Measurements from ENCODE around the gene SMAD3.
"Not testable (repeated sequence)": the region's sequence is repeated elsewhere in the genome, so short reads cannot be mapped to it uniquely, and the experiment has no call there.

The SMAD3 gene

DNA sequence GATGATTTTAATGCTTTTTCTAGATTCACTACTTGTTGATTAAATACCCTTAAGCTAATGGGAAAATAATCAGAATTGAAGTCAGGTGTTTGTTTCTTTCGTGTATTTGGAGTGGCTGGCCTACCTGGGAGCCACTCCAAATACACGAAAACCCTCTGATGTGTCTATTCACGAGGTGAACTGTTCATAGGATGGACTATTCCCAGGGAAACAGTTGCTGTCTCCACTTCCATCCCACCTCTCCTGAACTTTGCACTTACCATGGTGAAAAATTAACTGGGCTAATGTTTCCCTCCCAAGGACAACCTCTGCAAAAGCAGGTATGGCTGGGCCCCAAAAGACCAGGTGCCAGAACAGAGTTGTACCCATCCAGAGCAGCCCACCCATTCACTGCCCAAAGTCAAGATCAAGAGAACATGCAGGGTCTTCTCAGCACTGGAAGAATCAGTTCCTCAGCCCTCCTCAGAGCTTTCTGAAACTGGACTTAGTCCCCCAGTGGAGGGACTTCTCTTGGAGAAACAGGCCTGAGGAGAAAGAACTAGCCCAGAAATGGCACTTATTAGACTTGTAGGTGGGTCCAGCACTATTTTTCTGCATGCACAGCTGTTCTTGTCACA lies 2.9 kb upstream of the SMAD3 start:
- no peak for DNase-seq (ENCODE audit: low read depth in 1 of 2, low spot score in 1 of 2)

DNA sequence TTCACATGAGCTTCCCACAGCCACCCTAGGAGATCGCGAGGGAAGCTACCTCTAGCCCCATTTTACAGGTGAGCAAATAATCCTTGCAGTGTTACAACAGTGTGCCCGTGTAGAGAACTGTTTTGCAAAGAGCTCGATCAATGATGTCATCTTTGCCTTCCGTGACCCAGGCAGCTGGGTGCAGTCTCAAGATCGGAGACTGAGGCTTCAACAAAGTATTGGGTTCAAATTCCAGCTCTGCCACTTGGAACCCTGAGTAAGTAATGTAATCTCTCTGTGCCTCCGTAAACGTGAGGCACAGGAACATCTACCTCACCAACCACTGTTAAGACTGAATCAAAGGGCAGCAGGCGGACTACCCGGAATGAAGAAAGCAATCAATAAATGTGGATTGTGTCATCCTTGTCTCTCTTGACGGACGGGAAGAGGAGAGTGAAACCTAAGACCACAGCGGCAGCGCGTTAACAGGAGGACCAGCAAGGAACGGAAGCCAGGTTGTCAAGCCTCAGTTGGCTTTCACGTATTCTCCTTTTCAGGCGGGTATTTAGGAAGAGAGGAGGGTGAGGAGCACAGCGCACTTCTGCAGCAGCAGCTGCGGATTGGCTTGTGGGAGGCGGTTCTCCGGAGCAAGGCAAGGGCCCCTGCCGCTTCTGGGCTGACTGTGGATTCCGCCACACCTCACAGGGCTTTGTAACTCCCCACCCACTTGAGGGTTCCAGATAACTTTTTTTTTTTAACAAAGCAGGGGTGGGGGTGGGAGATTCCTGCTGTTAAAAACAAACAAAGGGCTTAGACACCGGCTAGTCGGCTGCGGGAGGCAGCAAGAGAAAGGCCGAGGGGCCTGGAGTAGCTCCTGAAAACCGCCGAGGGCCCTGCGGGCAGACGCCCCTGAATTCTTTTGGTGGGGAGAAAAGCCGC lies 1.5 kb upstream of the SMAD3 start:
- DNase-seq (ENCODE audit: low read depth in 1 of 2, low spot score in 1 of 2), result no peak

DNA sequence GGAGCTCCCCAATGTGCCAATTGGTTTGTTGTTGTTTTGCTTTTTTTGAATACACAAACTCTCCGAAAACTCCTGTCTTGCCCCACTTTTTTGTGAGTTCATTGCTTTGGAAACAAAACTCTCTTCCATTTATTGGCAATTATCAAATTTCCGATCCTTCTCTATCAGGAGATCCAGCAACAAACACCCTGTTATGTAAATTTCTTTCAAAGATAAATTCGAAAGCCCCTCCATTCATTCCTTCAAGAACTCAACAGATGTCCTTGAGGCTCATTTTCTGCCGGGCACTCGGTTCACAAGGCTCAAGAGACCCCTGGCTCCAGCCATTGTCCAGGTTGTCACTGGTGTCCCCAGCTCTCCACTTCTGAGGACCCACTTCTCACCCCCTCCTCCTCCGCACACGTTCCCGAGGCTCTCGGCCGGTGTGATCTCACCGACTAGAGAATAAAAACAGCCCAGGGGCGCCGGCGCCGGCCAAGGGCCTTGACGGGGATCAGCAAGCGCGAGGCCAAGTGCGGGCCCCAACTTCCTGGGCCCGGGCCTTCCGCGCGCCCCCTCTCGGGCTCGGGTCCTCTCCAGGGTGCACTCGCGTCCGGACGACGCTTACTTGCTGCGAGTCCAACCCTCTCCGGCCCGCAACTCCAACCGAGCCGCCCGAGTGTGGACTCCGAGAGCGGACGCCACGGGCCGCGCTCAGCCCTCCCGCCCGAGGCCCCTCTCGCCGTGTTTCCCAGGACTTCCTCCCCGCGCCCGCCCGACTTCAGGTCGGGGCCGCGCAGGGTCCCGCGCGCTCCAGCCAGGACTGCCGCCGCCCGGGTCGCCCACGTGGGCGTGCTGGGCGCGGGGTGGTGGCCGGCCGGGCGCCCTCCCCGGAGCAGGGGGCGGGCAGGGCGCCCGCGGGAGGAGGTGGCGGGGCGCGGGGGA lies 533 bp upstream of the SMAD3 start:
- DNase-seq (ENCODE audit: low read depth in 1 of 2, low spot score in 1 of 2), result no peak

DNA sequence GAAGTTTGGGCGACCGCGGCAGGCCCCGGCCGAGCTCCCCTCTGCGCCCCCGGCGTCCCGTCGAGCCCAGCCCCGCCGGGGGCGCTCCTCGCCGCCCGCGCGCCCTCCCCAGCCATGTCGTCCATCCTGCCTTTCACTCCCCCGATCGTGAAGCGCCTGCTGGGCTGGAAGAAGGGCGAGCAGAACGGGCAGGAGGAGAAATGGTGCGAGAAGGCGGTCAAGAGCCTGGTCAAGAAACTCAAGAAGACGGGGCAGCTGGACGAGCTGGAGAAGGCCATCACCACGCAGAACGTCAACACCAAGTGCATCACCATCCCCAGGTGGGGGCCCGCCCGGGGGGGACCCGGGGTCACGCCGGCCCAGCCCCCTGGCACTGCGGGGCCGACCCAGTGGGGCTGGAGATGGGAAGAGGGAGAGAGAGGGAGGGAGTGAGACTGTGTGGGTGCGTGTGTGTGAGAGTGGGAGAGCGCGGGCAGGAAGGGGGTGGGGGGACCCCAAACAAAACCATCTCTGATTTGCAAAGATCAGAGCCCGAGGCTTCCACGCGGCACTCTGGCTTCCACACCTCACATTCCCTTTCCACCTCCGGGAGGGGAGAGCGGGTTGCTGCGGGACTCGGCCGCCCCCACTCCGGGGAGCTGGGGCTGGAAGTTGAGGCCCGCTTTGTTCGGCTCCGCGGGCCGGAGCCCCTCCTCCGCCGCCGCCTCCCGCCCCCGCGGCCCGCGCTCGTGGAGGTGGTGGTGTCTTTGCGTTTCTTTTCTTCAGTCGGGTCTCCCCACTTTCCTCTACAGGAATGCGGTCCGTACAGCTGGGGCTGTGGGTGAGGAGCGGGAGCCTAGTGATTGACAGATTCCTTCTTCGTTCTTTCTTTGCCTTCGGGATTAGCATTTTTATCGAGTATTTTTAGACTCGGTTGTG lies 898 bp downstream of the SMAD3 start:
- DNase-seq (ENCODE audit: low read depth in 1 of 2, low spot score in 1 of 2), result no peak

DNA sequence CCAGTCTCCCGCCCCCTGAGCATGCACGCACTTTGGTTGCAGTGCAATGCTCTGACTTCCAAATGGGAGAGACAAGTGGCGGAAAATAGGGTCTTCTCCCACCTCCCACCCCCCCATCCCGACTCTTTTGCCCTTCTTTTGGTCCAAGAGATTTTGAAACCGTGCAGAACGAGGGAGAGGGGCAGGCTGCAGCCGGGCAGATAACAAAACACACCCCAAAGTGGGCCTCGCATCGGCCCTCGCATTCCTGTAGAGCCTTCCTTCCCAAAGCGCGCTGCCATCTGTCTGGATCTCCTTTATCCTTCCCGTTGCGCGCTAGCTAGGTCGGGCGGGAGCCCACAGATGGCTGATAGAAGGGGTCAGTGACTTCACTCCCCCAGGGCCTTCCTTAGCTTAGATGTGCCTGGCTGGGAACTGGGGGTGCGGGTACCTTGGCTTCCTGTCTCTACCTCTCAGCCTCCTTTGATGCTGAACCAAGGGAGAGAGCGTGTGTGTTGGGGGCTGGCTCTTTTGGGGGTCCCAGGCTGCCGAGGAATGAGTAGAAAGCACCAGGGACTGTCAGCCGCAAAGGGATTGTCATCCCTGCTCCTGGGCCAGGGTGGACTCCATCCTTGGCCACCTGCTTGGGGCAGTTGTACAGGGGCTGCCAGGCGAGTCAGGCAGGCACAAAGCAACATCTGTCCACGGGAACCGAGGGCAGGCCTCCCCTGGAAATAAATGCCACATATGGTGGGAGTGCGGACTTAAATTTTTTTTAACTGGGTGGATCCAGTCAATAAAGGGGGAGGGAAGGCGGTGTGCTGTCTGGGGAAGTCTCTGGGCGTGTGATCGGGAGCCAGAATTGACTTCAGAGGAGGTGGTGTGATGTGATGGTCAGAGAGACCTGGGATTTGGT lies 1.8 kb downstream of the SMAD3 start:
- DNase-seq (ENCODE audit: low read depth in 1 of 2, low spot score in 1 of 2), result no peak

DNA sequence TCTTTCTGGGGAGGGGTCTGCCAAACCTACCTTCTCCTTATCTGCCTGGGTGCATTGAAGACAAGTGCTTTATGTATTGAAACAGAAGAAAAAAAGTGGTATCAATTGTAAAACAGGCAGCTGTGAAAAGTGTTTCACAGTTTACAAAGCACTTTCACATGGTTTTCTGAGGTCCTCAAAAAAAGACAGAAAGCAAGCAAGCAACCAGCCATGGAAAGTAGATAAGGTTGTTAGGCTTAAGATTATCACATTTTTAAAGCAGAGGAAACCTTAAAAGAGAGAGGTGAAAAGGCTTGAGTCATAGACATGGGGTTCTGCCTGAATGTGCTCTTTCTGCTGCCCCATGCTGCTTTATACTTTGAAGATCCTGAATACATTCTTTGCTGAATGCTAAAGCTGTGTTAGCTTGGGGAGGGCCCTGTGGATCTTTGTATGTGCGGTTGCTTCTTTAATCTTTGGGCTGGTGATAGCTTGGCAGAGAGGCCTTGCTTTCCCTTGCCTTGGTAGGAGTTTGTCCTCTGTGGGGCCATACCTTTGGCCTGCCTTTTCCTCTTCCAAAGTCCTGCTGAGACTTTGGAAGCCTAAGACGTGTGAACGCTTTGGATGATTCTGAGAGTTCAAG lies 2.6 kb downstream of the SMAD3 start:
- no peak for DNase-seq (ENCODE audit: low read depth in 1 of 2, low spot score in 1 of 2)

DNA sequence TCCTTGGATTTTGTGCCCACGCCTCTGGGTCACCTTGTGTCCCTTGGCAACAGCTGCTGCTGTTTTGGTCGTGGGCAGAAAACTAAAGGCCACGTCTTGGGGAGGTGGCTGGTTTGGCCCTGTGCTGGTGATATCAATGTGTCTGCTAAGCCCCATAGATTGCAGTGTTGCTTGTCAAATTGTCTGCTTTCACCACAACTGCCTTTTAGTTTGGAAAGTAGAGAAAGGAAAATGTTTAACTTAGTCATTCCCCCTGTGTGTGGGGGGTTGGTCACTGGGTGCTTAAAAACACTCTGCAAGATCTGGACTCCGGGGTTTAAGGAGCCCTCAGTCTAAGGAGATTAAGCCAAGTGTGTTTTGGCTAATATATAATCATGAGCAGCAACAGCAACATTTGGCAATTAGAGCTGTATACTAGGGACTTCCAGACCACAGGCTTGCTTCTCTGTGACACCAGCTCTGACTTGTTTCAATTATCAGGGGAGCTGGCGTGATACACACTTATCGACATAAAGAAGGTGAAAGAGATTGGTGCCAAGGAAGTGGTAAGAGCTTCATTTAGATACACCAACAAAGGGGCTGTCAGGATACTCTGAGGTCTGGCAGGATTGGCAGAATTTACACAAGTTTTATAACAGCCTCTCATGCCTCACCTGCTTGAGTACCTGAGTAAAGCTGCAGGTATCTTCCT lies 3.5 kb downstream of the SMAD3 start:
- DNase-seq (ENCODE audit: low read depth in 1 of 2, low spot score in 1 of 2), result no peak

DNA sequence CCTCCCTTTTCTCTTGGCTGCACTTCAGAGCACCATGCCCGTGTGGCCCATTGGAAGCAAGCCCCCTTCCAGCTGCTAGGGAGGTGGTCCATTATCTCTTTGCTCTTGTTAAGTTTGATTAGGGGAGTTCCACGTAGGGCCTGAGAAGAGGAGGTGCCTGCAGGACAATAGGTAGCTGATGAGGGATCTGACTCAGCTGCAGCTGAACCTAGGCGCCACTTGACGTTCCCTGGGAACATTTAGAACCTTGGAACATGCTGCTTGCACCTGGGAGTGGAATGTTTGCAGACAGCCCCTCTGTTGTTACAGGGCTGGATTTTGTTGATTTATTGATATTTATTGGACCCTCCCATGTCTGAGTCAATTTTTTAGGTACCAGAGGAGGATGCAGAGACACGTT lies 4.7 kb downstream of the SMAD3 start:
- no peak for DNase-seq (ENCODE audit: low read depth in 1 of 2, low spot score in 1 of 2)

DNA sequence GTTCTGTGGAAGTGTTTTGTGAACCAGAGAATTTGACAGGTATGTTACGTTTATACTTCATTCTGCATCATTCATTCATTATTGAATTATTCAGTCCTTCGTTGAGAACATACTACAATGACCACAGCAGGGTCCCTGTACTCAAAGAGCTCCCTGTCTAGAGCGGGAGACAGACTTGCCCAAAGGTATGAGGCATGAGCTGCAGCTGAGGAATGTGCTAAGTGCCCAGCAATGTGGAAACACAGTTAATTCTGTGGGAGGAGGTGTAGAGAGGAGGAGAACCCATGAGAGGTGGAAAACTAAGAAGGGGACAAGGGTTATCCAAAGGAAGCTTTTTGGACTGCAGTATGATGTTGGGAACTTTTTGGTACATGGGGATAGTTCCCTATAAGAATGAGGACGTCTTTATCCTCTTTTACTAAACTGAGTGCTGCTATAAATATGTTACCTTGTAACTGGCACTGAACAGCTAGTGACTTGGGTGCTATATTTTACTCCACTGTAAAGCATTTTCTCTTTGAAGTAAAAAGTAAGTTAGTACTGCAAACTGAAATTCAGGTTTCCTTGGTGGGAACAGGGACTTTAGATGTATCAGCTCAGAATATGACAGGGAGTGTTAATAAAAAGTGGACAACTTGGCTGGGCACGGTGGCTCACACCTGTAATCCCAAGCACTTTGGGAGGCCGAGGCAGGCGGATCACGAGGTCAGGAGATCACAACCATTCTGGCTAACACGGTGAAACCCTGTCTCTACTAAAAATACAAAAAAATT lies 5.7 kb downstream of the SMAD3 start:
- no peak for DNase-seq (ENCODE audit: low read depth in 1 of 2, low spot score in 1 of 2)

DNA sequence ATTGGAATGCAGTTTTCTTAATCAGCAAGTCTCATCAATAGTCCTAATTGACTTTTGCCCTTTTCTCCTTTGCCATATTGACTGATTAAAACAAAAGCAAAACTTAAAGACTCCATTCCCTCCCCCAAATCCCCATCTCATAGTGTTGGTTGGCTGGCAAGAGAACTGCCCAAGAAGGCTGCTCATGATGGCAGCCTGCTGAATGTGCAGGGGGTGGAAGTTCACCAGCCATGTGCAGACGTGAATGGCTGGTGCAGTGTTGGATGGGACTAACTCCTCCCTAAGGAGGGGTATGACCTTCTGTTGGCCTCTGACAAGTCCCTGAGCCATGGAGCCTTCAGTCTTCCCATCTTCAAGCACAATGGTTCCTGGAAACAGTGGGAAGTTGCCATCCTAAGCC lies 7.0 kb downstream of the SMAD3 start:
- no peak for DNase-seq (ENCODE audit: low read depth in 1 of 2, low spot score in 1 of 2)

DNA sequence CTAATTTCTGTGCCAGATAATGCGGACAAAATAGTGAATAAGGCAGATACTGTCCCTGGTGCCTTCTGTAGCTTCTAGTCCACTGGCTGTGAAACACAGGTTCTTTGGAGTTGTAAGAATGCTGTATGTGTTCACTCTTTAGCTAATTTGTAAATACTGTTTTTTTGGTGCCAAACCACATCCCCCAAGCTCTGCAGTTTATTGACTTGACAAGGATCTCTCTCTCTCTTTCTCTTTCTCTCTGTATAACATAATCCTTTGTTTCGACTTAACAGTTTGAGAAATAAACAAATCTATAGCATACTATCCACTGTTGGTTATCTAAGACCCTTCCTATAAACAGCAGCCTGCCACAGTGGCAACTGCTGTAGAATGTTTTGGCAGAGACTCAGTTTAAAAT lies 7.6 kb downstream of the SMAD3 start:
- DNase-seq (ENCODE audit: low read depth in 1 of 2, low spot score in 1 of 2), result no peak

DNA sequence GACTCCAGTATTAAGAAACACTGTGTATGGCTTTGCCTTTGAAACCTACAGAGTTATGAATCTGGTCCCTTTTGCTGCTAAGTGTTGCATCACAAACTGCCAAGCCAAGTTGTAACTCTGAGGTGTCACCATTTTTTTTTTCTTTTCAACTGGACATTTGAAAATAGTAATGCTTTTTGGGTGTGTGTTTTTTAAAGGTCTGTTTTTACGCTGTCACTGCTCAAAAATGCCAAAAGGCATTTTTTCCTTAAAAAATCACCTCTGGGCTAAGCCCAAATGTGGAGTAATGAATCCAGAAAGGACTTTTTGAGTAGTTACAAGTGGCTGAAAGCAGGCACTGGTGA lies 9.5 kb downstream of the SMAD3 start:
- no peak for DNase-seq (ENCODE audit: low read depth in 1 of 2, low spot score in 1 of 2)

DNA sequence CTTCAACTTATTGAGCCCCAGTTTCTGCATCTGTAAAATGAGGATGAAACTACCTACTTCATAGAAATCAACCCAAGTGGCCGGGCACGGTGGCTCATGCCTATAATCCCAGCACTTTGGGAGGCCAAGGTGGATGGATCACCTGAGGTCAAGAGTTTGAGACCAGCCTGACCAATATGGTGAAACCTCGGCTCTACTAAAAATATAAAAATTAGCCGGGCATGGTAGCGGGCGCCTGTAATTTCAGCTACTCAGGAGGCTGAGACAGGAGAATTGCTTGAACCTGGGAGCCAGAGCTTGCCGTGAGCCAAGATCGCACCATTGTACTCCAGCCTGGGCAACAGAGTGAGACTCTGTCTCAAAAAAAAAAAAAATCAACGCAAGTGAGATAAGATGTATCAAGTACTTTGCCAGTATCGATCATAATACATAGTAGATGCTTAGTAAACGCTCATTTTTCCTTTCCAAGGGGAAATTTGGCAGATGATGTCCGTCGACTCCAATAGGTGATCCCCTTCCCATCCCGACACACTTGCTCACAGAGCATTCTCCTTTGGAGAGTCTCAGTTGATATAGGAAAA lies 10.2 kb downstream of the SMAD3 start:
- not testable (repeated sequence) for DNase-seq (ENCODE audit: low read depth in 1 of 2, low spot score in 1 of 2)

DNA sequence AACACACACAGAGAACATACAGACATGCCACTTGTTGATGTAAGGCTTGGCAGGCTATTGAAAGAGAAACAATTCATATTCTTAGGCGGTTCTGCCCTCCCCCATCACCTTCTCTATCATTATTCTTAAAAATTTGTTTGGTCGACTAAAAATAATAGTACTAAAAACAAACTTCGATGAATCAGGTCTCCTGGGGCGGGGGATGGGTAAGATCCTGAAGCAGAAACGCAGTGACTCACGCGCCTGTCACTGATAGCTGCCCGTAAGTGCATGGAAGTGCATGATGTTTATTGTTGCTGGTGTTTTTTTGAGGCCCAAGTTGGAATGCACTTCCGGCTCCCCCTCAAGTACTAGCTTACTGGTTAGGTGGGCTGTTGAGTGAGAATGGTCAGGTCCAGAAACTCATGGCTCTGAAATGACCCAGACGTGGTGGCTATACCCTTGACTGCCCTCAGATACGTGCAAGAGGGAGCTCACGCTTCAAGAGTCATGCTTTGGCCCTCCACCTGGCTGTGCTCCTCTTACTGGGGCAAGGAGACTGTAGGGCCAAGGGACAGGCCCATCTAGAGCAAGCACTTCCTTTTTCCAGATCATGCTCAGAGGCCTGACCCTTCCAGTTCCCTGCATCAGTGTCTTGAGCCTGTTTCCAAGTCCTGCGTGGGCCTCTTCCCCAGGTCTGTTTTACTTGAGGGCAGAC lies 10.9 kb downstream of the SMAD3 start:
- DNase-seq (ENCODE audit: low read depth in 1 of 2, low spot score in 1 of 2), result no peak

DNA sequence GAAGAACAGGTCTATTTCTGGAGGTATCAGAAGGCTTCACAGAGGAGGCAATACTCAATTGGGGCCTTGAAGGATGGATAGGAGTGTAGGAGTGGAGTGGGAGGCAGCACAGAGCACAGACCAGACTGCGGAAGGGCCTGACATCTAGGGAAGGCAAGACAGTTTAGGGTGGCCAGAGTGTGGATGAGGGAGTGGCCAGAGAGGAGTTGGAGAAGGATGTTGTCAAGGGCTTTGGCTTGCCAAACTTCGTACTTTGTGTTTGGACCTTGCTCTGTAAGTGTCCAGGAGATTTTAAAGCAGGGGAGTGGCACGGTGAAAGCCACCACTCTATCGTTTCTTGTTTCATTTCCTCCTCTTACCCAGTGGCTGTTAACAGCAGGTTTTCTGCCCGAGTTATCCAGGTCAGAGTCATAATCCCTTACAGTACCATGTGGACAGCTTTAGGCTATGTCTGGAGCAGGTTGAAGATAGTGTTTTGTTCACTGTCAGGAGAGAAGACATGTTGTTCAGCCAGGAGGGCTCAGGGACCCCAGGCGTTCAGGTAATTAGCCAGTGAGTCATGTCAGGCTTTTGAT lies 12.3 kb downstream of the SMAD3 start:
- DNase-seq (ENCODE audit: low read depth in 1 of 2, low spot score in 1 of 2), result no peak

DNA sequence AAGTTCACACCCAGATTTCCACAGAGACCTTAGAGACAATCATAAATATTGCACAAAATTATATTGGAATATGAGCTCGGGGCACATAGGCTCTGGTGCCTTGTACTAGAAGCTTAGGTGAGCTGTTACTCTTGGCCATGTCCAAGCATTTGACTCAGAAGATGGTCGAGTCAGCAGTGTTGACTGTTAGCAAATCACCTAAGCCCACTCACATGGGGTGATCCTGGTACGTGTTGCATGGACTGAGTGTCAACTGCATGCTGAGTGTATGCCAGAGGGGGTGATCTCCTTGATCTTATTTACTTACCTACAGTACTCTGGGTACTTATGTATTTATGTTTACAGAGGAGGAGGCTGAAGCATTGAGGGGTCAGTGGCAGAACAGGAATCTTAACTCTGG lies 14.0 kb downstream of the SMAD3 start:
- no peak for DNase-seq (ENCODE audit: low read depth in 1 of 2, low spot score in 1 of 2)

Data from activated T-helper 1 cell treated with anti-CD3 and anti-CD28 coated beads, Interleukin-2, amount 50 U/mL, for 16 hours (primary cell).